Fibroblast of peridontal ligament (primary cell): Measurements from ENCODE around the gene RBL2.
"Not testable (repeated sequence)": the region's sequence is repeated elsewhere in the genome, so short reads cannot be mapped to it uniquely, and the experiment has no call there.

Source experiments
- DNase-seq: peaks from one replicate; pipeline ENCODE4 v3.0.0-alpha.2; 2010; ENCODE audit errors: extremely low read depth

RBL2 gene

DNA sequence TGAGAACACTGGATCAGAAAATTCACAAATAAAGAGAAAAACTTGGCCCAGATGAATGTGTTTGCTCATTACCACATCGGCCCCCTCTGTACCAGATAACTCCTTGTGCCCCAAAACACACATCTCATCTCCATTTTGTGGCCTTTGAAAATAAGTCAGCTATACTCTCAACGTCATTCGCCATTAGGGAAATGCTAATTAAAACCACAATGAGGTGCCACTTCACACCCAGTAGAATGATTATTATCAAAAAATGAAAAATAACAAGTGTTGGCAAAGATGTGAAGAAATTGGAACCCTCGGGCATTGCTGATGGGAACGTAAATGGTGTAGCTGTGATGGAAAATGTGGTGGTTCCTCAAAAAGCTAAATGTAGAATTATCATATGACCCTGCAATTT lies 103.4 kb downstream of the RBL2 start:
- DNase-seq, result no peak

DNA sequence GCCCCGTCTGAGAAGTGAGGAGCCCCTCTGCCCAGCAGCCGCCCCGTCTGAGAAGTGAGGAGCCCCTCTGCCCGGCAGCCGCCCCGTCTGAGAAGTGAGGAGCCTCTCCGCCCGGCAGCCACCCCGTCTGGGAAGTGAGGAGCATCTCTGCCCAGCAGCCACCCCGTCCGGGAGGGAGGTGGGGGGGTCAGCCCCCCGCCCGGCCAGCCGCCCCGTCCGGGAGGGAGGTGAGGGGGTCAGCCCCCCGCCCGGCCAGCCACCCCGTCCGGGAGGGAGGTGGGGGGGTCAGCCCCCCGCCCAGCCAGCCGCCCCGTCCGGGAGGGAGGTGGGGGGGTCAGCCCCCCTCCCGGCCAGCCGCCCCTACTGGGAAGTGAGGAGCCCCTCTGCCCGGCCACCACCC lies 105.1 kb downstream of the RBL2 start:
- not testable (repeated sequence) for DNase-seq

GRCh38 chr16:53539759-53540718 lies 105.8 kb downstream of the RBL2 start:
- DNase-seq, result not testable (repeated sequence)
